MM.1S (cell line): ENCODE results near the gene PLA2G7.

ENCODE experiments used
- DNase-seq: peaks from one replicate; pipeline ENCODE4 v3.0.0-alpha.2; 2015
- H2AFZ ChIP-seq: fragments of 300-600 bp; sonication (generic); 2 replicates; pipeline ENCODE4 v1.6.0; 2016; ENCODE audit warnings: antibody characterized with exemption, low read length
- H3F3A ChIP-seq: fragments of 300-600 bp; sonication (generic); 2 replicates; pipeline ENCODE4 v1.6.1; 2016; ENCODE audit warnings: mild to moderate bottlenecking, antibody characterized with exemption, low read length, moderate library complexity, mixed read lengths; ENCODE audit not compliant: insufficient read depth
- H3K27ac ChIP-seq: fragments of 300-600 bp; sonication (generic); 2 replicates; pipeline ENCODE4 v1.5.1; 2016; ENCODE audit warnings: mild to moderate bottlenecking, low read length
- H3K27me3 ChIP-seq: fragments of 300-600 bp; sonication (generic); replicated peaks from 2 replicates; pipeline ENCODE4 v1.6.0; 2016; ENCODE audit warnings: low read length; ENCODE audit not compliant: insufficient read depth
- H3K36me3 ChIP-seq: fragments of 300-600 bp; sonication (generic); replicated peaks from 2 replicates; pipeline ENCODE4 v1.6.1; 2016; ENCODE audit warnings: mild to moderate bottlenecking, low read length, mixed read lengths; ENCODE audit not compliant: insufficient read depth
- H3K4me1 ChIP-seq: fragments of 300-600 bp; sonication (generic); 2 replicates; pipeline ENCODE4 v1.6.1; 2016; ENCODE audit warnings: low read length, mixed read lengths
- H3K4me2 ChIP-seq: fragments of 300-600 bp; sonication (generic); 2 replicates; pipeline ENCODE4 v1.6.0; 2016; ENCODE audit warnings: low read depth, low read length
- H3K4me3 ChIP-seq: fragments of 300-600 bp; sonication (generic); 2 replicates; pipeline ENCODE4 v1.5.1; 2016; ENCODE audit warnings: low read length, mixed read lengths
- H3K79me2 ChIP-seq: fragments of 300-600 bp; sonication (generic); 2 replicates; pipeline ENCODE4 v1.6.1; 2016; ENCODE audit warnings: mixed run types, low read length, mixed read lengths
- H3K9ac ChIP-seq: fragments of 300-600 bp; sonication (generic); 2 replicates; pipeline ENCODE4 v1.6.1; 2016; ENCODE audit warnings: low read length, mixed read lengths
- H3K9me2 ChIP-seq: fragments of 300-600 bp; sonication (generic); replicated peaks from 2 replicates; pipeline ENCODE4 v1.6.1; 2016; ENCODE audit warnings: mild to moderate bottlenecking, low read length, mixed read lengths; ENCODE audit not compliant: insufficient read depth
- H3K9me3 ChIP-seq: fragments of 300-600 bp; sonication (generic); replicated peaks from 2 replicates; pipeline ENCODE4 v1.6.1; 2016; ENCODE audit warnings: mild to moderate bottlenecking, low read length, mixed read lengths; ENCODE audit not compliant: insufficient read depth
- H4K20me1 ChIP-seq: fragments of 300-600 bp; sonication (generic); 2 replicates; pipeline ENCODE4 v1.6.1; 2016; ENCODE audit warnings: mild to moderate bottlenecking, low read length, moderate library complexity, mixed read lengths; ENCODE audit not compliant: insufficient read depth
- EZH2 ChIP-seq: fragments of 300-600 bp; sonication (generic); optimal IDR thresholded peaks from 2 replicates; pipeline ENCODE3; 2017; ENCODE audit warnings: low read depth, mild to moderate bottlenecking, antibody characterized with exemption, low read length, mixed read lengths
- EZH2phosphoT487 ChIP-seq: fragments of 300-600 bp; sonication (generic); IDR thresholded peaks from 2 replicates; pipeline ENCODE4 v1.6.1; 2018; ENCODE audit warnings: antibody characterized with exemption, low read length
- TF ChIP-seq, protein P1 (sequence below): fragments of 300-600 bp; sonication (generic); IDR thresholded peaks from 2 replicates; pipeline ENCODE4 v1.5.1; 2016; ENCODE audit warnings: antibody characterized with exemption, low read length, mixed read lengths

The PLA2G7 gene

DNA sequence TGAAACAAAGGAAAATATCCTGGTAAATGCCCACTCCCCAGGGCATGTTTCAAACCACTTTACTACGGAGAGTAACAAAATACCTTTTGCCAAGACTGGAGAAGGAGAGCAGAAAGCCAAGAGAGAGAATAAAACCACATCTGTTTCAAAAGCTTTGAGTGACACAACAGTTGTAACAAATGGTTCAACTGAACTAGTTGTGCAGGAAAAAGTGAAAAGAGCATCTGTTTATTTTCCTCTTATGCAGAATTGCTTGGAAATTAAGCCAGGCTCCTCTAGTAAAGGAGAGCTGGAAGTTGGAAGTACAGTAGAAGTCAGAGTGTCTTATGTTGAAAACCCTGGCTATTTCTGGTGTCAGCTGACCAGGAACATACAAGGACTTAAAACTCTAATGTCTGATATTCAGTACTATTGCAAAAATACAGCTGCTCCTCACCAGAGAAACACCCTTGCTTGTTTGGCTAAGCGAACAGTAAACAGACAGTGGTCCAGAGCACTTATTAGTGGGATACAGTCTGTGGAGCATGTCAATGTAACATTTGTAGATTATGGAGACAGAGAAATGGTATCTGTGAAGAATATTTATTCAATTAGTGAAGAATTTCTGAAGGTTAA, 44.9 kb downstream of the PLA2G7 start:
- Histone ChIP-seq H3K36me3 (no peaks in the 10 kb centered on the region), H3K4me2 (no peak overlapping the region), H3K4me1 (no peaks in the 10 kb centered on the region), H3K9me3 (no peaks in the 10 kb centered on the region), H2AFZ (no peak overlapping the region), H3F3A (no peaks in the 10 kb centered on the region), H4K20me1 (no peaks in the 10 kb centered on the region), H3K9me2 (no peaks in the 10 kb centered on the region), H3K27ac (no peak overlapping the region), H3K4me3 (no peak overlapping the region), H3K9ac (no peak overlapping the region), H3K79me2 (no peaks in the 10 kb centered on the region), H3K27me3 (no peaks in the 10 kb centered on the region)
- TF ChIP-seq EZH2phosphoT487 (no peak), EZH2 (no peak)
- TF ChIP-seq, protein P1, sequence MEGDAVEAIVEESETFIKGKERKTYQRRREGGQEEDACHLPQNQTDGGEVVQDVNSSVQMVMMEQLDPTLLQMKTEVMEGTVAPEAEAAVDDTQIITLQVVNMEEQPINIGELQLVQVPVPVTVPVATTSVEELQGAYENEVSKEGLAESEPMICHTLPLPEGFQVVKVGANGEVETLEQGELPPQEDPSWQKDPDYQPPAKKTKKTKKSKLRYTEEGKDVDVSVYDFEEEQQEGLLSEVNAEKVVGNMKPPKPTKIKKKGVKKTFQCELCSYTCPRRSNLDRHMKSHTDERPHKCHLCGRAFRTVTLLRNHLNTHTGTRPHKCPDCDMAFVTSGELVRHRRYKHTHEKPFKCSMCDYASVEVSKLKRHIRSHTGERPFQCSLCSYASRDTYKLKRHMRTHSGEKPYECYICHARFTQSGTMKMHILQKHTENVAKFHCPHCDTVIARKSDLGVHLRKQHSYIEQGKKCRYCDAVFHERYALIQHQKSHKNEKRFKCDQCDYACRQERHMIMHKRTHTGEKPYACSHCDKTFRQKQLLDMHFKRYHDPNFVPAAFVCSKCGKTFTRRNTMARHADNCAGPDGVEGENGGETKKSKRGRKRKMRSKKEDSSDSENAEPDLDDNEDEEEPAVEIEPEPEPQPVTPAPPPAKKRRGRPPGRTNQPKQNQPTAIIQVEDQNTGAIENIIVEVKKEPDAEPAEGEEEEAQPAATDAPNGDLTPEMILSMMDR: no peak
- DNase-seq: no peak

DNA sequence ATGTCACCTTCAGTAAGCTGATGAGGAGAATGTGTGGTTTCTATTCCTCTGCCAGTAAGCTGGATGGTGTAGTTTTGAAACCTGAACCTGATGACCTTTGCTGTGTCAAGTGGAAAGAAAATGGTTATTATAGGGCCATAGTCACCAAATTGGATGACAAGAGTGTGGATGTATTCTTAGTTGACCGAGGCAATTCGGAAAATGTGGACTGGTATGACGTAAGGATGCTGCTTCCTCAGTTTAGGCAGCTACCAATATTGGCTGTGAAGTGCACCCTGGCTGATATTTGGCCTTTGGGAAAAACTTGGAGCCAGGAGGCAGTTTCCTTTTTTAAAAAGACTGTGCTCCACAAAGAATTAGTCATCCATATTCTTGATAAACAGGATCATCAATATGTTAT, 45.5 kb downstream of the PLA2G7 start:
- no peaks in the 10 kb centered on the region for H3K9me3 ChIP-seq
- no peaks in the 10 kb centered on the region for H3K27me3 ChIP-seq
- DNase-seq: no peak
- H2AFZ ChIP-seq: no peak overlapping the region
- no peaks in the 10 kb centered on the region for H4K20me1 ChIP-seq
- no peak overlapping the region for H3K27ac ChIP-seq
- H3K4me2 ChIP-seq: no peak overlapping the region
- H3K9ac ChIP-seq: no peak overlapping the region
- no peaks in the 10 kb centered on the region for H3K9me2 ChIP-seq
- TF ChIP-seq EZH2phosphoT487: no peak
- TF ChIP-seq, protein P1: no peak
- TF ChIP-seq EZH2: no peak
- no peaks in the 10 kb centered on the region for H3K36me3 ChIP-seq
- no peak overlapping the region for H3K4me3 ChIP-seq
- H3K79me2 ChIP-seq: no peaks in the 10 kb centered on the region
- H3F3A ChIP-seq: no peaks in the 10 kb centered on the region
- H3K4me1 ChIP-seq: no peaks in the 10 kb centered on the region

DNA sequence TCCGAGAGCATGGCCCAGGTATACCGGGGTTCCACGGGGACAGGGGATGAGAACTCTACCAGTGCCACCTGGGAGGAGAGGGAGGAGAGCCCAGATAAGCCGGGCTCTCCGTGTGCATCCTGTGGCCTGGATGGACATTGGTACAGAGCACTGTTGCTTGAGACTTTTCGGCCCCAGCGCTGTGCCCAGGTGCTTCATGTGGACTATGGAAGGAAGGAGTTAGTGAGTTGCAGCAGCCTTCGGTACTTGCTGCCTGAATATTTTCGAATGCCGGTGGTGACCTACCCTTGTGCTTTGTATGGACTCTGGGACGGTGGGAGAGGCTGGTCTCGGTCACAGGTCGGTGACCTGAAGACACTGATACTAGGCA, 46.2 kb downstream of the PLA2G7 start:
- Histone ChIP-seq H2AFZ (no peak overlapping the region), H3K9me2 (no peaks in the 10 kb centered on the region), H3K36me3 (no peaks in the 10 kb centered on the region), H3K27me3 (no peaks in the 10 kb centered on the region), H4K20me1 (no peaks in the 10 kb centered on the region), H3K4me1 (no peaks in the 10 kb centered on the region), H3K9me3 (no peaks in the 10 kb centered on the region), H3K4me2 (no peak overlapping the region), H3K79me2 (no peaks in the 10 kb centered on the region), H3K4me3 (no peak overlapping the region), H3K9ac (no peak overlapping the region), H3K27ac (no peak overlapping the region), H3F3A (no peaks in the 10 kb centered on the region)
- TF ChIP-seq EZH2phosphoT487 (no peak), EZH2 (no peak)
- TF ChIP-seq, protein P1: no peak
- no peak for DNase-seq
